Psoas muscle (tissue), 8 donors: ENCODE measurements around the gene CHPT1. TPM values are rescaled to one million over a fixed set of nuclear protein-coding genes. Genes with fewer than 3 reads are reported as not detected.

ENCODE experiments used
- ATAC-seq, 4 donors: fragments of 200-7000 bp; cut with Tn5 transposase; one replicate each; pipeline ENCODE4 v1.9.1; 2020; ENCODE audit warnings: moderate library complexity in 3 of 4, mild to moderate bottlenecking in 2 of 4
- DNase-seq, 2 donors: peaks; one replicate each; pipeline ENCODE4 v3.0.0-alpha.2; 2020
- H3K27ac ChIP-seq: fragments of 200-600 bp; one replicate; pipeline ENCODE4 v1.8.0; 2022
- H3K27me3 ChIP-seq, 3 donors: fragments of 200-600 bp in 1 of 3; one replicate each; pipeline versions ENCODE4 v1.6.1 to v1.8.0; 2013 to 2022; ENCODE audit warnings: low read length in 2 of 3, mild to moderate bottlenecking in 2 of 3, moderate library complexity in 1 of 3; ENCODE audit not compliant: insufficient read depth in 3 of 3
- H3K36me3 ChIP-seq, 2 donors: fragments of 200-600 bp in 1 of 2; one replicate each; pipeline versions ENCODE4 v1.6.1 to v1.8.0; 2013 to 2022; ENCODE audit warnings: low read depth in 1 of 2, mild to moderate bottlenecking in 1 of 2, moderate library complexity in 1 of 2; ENCODE audit not compliant: insufficient read depth in 1 of 2
- H3K4me1 ChIP-seq: fragments of 200-600 bp; one replicate; pipeline ENCODE4 v1.8.0; 2022
- H3K4me3 ChIP-seq: fragments of 200-600 bp; one replicate; pipeline ENCODE4 v1.8.0; 2022; ENCODE audit warnings: mild to moderate bottlenecking
- H3K9me3 ChIP-seq: fragments of 200-600 bp; one replicate; pipeline ENCODE4 v1.8.0; 2022
- WGBS, 3 donors: extraction: QIAGEN DNeasy Blood & Tissue Kit; methylation state at CpG; one replicate each; pipeline versions ENCODE4 v1.1.6 to v1.1.7; 2013; 5-methylcytosine and 5-hydroxymethylcytosine counted together
- intact Hi-C, 2 donors: fragments of 100-400 bp; cut with DNase I; formaldehyde crosslinking; loops; one replicate each; pipeline versions ENCODE4 v1.11.0 to v1.14.2; 2022
- polyA plus RNA-seq, 3 donors: library from polyadenylated mRNA; stranded (reverse); fragments of 200-250 nt; gene quantifications; one replicate each; pipeline ENCODE4 v1.2.3, GENCODE V29; 2013
- total RNA-seq, 4 donors: library from RNA; stranded (reverse); fragmentation: NEBNext Ultra II Directional in 2 of 4; extraction: Animal tissue kit (Norgen Biotek cat#: 25700) in 2 of 4; gene quantifications; one replicate each; pipeline versions ENCODE4 v1.2.1 to v1.2.4, GENCODE V29; 2021 to 2023
- TF ChIP-seq, protein P1 (sequence below): fragments of 200-600 bp; IDR thresholded peaks from one replicate; pipeline ENCODE4 v1.8.0; 2022; ENCODE audit warnings: antibody characterized with exemption
- donor health status: healthy with polysubstance abuse.
- donor health status: DM: no; HTN: no; CAD: no; lungs with moderate emphysema.
- donor health status: Bipolar disorder and iron deficiency.
- donor health status: healthy.
- donor health status: DM: yes; HTN: yes; CAD: no.
- donor health status: DM: no; HTN: no; CAD: no.
- donor health status: DM: no; HTN: no; CAD: no.
- donor health status: DM: yes; HTN: yes; CAD: no.

CHPT1 gene
- total and polyA plus RNA-seq, 7 donors, result 17.9 to 38.9 (median 20.7) TPM

- Histone ChIP-seq H3K4me3 (no peak overlapping the region), H3K36me3 (peaks cover 0 to 78% of the 10 kb centered on the region in 2 donors), H3K4me1 (no peaks in the 10 kb centered on the region), H3K27ac (no peak overlapping the region), H3K27me3 (no peaks in the 10 kb centered on the region), H3K9me3 (no peaks in the 10 kb centered on the region)
- 92 to 95% (median 95%) methylated on average over 2 of the region's 2 CpGs for WGBS, 3 donors
- TF ChIP-seq, protein P1, sequence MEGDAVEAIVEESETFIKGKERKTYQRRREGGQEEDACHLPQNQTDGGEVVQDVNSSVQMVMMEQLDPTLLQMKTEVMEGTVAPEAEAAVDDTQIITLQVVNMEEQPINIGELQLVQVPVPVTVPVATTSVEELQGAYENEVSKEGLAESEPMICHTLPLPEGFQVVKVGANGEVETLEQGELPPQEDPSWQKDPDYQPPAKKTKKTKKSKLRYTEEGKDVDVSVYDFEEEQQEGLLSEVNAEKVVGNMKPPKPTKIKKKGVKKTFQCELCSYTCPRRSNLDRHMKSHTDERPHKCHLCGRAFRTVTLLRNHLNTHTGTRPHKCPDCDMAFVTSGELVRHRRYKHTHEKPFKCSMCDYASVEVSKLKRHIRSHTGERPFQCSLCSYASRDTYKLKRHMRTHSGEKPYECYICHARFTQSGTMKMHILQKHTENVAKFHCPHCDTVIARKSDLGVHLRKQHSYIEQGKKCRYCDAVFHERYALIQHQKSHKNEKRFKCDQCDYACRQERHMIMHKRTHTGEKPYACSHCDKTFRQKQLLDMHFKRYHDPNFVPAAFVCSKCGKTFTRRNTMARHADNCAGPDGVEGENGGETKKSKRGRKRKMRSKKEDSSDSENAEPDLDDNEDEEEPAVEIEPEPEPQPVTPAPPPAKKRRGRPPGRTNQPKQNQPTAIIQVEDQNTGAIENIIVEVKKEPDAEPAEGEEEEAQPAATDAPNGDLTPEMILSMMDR, result no peak
- intact Hi-C loops, result no loop called here
- DNase-seq (no peak), ATAC-seq (no peak)
Observed at GRCh38 chr12:101768781-101769180, 71.3 kb downstream of the CHPT1 start.

DNA sequence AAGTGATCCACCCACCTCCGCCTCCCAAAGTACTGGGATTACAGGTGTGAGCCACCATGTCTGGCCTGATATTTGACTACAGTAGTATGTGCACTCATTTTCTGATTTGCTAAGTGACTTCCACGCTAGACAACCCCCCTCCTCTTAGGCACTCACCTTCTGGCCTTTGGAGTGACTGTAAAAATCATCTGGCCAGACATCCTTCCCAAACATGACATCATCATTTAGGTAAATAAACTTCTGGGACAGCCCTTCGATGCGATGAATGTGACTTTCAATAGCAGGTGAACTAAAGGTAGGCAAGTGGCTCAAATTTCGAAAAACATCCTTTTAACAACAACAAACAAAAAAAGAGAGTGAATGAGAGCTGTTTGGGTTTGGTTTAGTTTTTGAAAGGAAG, 72.4 kb downstream of the CHPT1 start:
- Histone ChIP-seq H3K4me1 (peaks cover 4% of the 10 kb centered on the region), H3K4me3 (no peak overlapping the region), H3K27ac (no peak overlapping the region), H3K36me3 (peaks cover 0 to 67% of the 10 kb centered on the region in 2 donors), H3K9me3 (no peaks in the 10 kb centered on the region), H3K27me3 (no peaks in the 10 kb centered on the region)
- ATAC-seq (no peak), DNase-seq (no peak)
- 88 to 94% (median 93%) methylated on average over 5 of the region's 5 CpGs for WGBS, 3 donors
- TF ChIP-seq, protein P1, result no peak
- intact Hi-C loops, result loop anchor here in 1 of 2 donors (5.0 kb wide), 1 partner anchor 358 kb away; no protein-coding TSS in a partner anchor

DNA sequence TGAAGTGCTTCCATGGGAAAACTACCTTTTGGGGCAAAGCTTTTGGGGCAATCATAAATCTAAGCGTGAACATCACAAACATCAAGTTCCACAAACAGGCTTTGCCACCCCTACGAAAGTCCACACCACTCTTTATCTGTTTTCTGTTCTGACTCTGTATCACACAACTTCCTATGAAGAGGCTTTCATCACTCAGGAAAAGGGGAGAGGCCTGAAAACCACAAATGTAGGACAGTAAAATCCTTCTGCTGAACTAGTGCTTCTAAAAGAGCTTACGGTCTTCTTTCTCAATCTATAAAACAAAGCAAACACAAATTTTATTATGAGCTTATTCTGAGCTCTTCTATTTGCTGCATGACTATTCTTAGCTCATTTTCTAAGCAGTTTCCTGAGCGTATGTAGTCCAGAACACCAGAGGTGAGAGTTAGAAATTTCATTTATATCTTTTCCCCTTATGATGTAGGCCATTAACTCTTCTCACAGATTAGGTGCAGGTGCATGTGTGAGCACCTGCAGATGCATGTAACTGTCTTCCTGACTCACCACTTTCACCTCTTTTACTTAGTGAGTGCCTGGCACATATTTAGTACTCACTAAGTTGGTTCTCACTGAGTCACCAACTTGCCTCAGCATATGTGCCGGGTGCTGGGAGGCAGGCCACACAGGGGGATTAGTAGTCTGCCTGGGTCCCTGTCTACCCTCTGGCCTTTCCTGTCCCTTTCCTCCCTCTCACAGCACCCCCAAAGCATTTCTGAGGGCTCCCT, 74.8 kb downstream of the CHPT1 start:
- DNase-seq (no peak), ATAC-seq (peak in 1 of 4 donors; percentile 39)
- 89 to 93% (median 91%) methylated on average over 5 of the region's 5 CpGs for WGBS, 3 donors
- Histone ChIP-seq H3K4me3 (no peak overlapping the region), H3K27me3 (no peaks in the 10 kb centered on the region), H3K27ac (no peak overlapping the region), H3K36me3 (peaks cover 0 to 50% of the 10 kb centered on the region in 2 donors), H3K4me1 (peaks cover 6% of the 10 kb centered on the region), H3K9me3 (no peaks in the 10 kb centered on the region)
- TF ChIP-seq, protein P1, result no peak
- intact Hi-C loops, result loop anchor here in 1 of 2 donors (2.0 to 5.0 kb wide), 2 partner anchors 67 to 360 kb away; no protein-coding TSS in a partner anchor

DNA sequence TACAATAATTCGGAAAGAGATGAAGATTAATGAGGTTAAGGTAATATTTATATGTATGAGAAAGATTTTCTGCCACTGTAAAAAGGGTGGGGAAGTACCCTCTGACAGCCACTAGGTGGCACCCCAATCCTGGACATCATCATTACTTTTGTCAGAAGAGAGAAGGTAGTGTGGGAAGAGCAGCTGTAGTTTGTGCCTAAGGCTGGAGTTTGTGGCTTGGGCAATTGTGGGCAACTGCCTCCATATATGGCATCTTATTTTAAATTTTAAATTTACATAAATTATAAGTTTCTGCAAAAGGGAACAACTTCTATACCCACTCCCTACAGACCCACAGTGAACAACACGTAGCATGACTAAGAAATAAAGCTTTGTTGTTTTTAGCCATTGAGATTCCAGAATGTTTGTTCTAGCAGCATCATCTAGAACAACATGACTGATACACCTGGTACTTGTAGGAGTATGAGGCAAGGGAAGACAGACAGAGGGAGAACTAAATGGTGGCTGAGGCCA, 76.3 kb downstream of the CHPT1 start:
- WGBS, 3 donors, result 48 to 57% (median 53%) methylated on average over 2 of the region's 2 CpGs
- peak; percentile 83 to 85 (median 84) for ATAC-seq
- H3K27ac ChIP-seq, result no peak overlapping the region
- no peaks in the 10 kb centered on the region for H3K9me3 ChIP-seq
- peak; percentile 41 to 60 for DNase-seq
- peaks cover 21% of the 10 kb centered on the region for H3K4me1 ChIP-seq
- no peaks in the 10 kb centered on the region for H3K27me3 ChIP-seq
- intact Hi-C loops, result loop anchor here in 1 of 2 donors (2.0 to 5.0 kb wide), 2 partner anchors 65 to 361 kb away; no protein-coding TSS in a partner anchor
- no peak overlapping the region for H3K4me3 ChIP-seq
- TF ChIP-seq, protein P1, result peak; percentile 96
- H3K36me3 ChIP-seq, result peaks cover 0 to 34% of the 10 kb centered on the region in 2 donors
